K562 (cell line): ENCODE data around the gene FTH1. TPM values are rescaled to one million over a fixed set of nuclear protein-coding genes. Genes with fewer than 3 reads are reported as not detected.
A peak's percentile ranks its signal among the peaks of the same experiment; 100 is the strongest.

Experiments
- NBN ChIP-seq: fragments of 450-650 bp; IDR thresholded peaks from 2 replicates; pipeline ENCODE4 v1.6.1; 2016; ENCODE audit warnings: low read depth, mild to moderate bottlenecking
- SETDB1 ChIP-seq: IDR thresholded peaks from one replicate; pipeline ENCODE4 v1.6.1; 2012; ENCODE audit warnings: low read length, control low read depth, inconsistent platforms
- SRSF3 ChIP-seq: fragments of 200-400 bp; formaldehyde crosslinking; IDR thresholded peaks from 2 replicates; pipeline ENCODE4 v1.6.1; 2016; ENCODE audit warnings: mild to moderate bottlenecking, low read length, moderate library complexity; ENCODE audit not compliant: insufficient read depth
- TCF15 ChIP-seq: fragments of 250-450 bp; sonication (Bioruptor Pico); IDR thresholded peaks from 2 replicates; pipeline ENCODE4 v1.8.0; 2022; ENCODE audit warnings: moderate library complexity, mild to moderate bottlenecking, inconsistent platforms
- TRIM28 ChIP-seq: fragments of 450-650 bp; IDR thresholded peaks from 2 replicates; pipeline ENCODE4 v1.6.1; 2017
- ZC3H11A ChIP-seq: IDR thresholded peaks from 2 replicates; pipeline ENCODE4 v1.6.1; 2012; ENCODE audit warnings: low read depth, low read length, improper control_type of control experiment
- ZHX1 ChIP-seq: fragments of 150-350 bp; conservative IDR thresholded peaks from 2 replicates; pipeline ENCODE4 v1.6.1; 2014; ENCODE audit warnings: low read length
- ZNF75A ChIP-seq: fragments of 450-650 bp; formaldehyde crosslinking; IDR thresholded peaks from 2 replicates; pipeline ENCODE4 v1.4.0; 2020; ENCODE audit warnings: mild to moderate bottlenecking
- ZNF785 ChIP-seq: fragments of 250-450 bp; sonication (Bioruptor Pico); IDR thresholded peaks from 2 replicates; pipeline ENCODE4 v1.4.0; 2020; ENCODE audit warnings: mild to moderate bottlenecking
- ZSCAN32 ChIP-seq: fragments of 450-650 bp; formaldehyde crosslinking; IDR thresholded peaks from 2 replicates; pipeline ENCODE4 v1.4.0; 2020; ENCODE audit warnings: mild to moderate bottlenecking, moderate library complexity
- polyA plus RNA-seq, 8 experiments: library from polyadenylated mRNA; depleted of rRNA in 4 of 8; stranded (reverse) in 5 of 8; unstranded in 3 of 8; fragments of >200 nt; fragmentation: Nextera tagmentation in 2 of 8; fragmentation: Illumina TruSeq in 1 of 8; extraction: Ambion mirVana in 2 of 8; extraction: Trizol in 1 of 8; gene quantifications; 2 replicates each; pipeline versions ENCODE4 v1.2.1 to v1.2.3, GENCODE V29; 2011 to 2014; ENCODE audit warnings: inconsistent platforms in 1 of 8, missing spikeins in 1 of 8
- total RNA-seq, 7 experiments: library from RNA; depleted of rRNA in 6 of 7; stranded (reverse); fragments of >200 nt in 6 of 7; fragmentation: Illumina TruSeq in 2 of 7; extraction: Trizol in 2 of 7; gene quantifications; 2 replicates each; pipeline versions ENCODE4 v1.2.1 to v1.2.3, GENCODE V29; 2011 to 2021; ENCODE audit warnings: low replicate concordance in 1 of 7
- TF ChIP-seq, protein P1 (sequence below): fragments of 450-650 bp; formaldehyde crosslinking; IDR thresholded peaks from 2 replicates; pipeline ENCODE4 v1.4.0; 2020; ENCODE audit warnings: mild to moderate bottlenecking, mixed read lengths
- TF ChIP-seq, protein P2 (sequence below): fragments of 450-650 bp; formaldehyde crosslinking; IDR thresholded peaks from 2 replicates; pipeline ENCODE4 v1.4.0; 2020; ENCODE audit warnings: mild to moderate bottlenecking
- TF ChIP-seq, protein P3 (sequence below): sonication (generic); formaldehyde crosslinking; IDR thresholded peaks from 2 replicates; pipeline ENCODE4 v1.8.0; 2023; ENCODE audit warnings: missing genetic modification reagents, mild to moderate bottlenecking, borderline replicate concordance
- TF ChIP-seq, protein P4 (sequence below): fragments of 250-450 bp; sonication (Bioruptor Pico); IDR thresholded peaks from 2 replicates; pipeline ENCODE4 v1.8.0; 2022; ENCODE audit warnings: inconsistent platforms

Gene FTH1
- total and polyA plus RNA-seq, 9 of the 15 experiments (the other 6 are each of a cell fraction or from before 2014, with no cell fraction given): 370 to 3,146 (median 802) TPM

DNA sequence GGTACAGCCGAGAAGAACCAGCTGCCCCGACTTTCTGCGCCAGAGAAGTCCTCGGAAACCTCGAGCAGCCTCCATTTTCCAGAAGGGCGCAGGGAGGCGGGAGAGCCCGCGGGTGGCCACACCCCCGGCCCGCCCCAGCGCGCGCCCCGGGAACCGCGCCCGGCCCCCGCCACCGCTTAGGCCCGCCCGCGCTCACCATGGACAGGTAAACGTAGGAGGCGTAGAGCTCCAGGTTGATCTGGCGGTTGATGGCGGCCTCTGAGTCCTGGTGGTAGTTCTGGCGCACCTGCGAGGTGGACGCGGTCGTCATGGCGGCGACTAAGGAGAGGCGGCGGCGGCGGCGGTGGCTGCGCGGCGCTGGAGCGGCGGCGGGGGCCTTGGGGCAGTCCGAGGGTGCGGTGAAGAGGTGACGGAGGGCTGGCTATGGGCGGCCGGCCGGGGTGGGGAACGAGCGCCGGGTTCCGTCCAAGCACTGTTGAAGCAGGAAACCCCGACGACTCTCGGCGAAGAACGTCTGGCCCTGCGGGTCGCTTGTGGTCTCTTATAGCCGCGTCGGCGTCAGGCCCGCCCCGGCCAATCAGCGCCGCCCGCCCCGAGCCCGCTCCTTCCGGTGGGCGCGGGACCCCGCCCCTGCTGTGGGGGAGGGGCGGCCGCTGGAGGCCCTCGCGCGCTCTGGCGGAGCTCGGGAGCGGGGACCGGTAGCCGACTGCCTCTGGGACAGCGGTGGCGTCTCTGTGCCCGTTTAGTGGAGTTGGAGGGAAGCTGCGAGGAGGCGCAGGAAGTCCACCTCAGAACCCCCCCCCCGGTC, at the start of gene FTH1 (continued):
- TF ChIP-seq, protein P1, sequence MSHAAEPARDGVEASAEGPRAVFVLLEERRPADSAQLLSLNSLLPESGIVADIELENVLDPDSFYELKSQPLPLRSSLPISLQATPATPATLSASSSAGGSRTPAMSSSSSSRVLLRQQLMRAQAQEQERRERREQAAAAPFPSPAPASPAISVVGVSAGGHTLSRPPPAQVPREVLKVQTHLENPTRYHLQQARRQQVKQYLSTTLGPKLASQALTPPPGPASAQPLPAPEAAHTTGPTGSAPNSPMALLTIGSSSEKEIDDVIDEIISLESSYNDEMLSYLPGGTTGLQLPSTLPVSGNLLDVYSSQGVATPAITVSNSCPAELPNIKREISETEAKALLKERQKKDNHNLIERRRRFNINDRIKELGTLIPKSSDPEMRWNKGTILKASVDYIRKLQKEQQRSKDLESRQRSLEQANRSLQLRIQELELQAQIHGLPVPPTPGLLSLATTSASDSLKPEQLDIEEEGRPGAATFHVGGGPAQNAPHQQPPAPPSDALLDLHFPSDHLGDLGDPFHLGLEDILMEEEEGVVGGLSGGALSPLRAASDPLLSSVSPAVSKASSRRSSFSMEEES (CRISPR knock-in tag): no peak
- no peak for TF ChIP-seq ZNF75A (CRISPR knock-in tag)
- TF ChIP-seq, protein P2, sequence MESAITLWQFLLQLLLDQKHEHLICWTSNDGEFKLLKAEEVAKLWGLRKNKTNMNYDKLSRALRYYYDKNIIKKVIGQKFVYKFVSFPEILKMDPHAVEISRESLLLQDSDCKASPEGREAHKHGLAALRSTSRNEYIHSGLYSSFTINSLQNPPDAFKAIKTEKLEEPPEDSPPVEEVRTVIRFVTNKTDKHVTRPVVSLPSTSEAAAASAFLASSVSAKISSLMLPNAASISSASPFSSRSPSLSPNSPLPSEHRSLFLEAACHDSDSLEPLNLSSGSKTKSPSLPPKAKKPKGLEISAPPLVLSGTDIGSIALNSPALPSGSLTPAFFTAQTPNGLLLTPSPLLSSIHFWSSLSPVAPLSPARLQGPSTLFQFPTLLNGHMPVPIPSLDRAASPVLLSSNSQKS (CRISPR knock-in tag): no peak
- TF ChIP-seq SRSF3: no peak
- TF ChIP-seq TRIM28: no peak
- TF ChIP-seq ZNF785: no peak
- no peak for TF ChIP-seq ZC3H11A
- TF ChIP-seq TCF15 (CRISPR knock-in tag): no peak
- TF ChIP-seq, protein P3, sequence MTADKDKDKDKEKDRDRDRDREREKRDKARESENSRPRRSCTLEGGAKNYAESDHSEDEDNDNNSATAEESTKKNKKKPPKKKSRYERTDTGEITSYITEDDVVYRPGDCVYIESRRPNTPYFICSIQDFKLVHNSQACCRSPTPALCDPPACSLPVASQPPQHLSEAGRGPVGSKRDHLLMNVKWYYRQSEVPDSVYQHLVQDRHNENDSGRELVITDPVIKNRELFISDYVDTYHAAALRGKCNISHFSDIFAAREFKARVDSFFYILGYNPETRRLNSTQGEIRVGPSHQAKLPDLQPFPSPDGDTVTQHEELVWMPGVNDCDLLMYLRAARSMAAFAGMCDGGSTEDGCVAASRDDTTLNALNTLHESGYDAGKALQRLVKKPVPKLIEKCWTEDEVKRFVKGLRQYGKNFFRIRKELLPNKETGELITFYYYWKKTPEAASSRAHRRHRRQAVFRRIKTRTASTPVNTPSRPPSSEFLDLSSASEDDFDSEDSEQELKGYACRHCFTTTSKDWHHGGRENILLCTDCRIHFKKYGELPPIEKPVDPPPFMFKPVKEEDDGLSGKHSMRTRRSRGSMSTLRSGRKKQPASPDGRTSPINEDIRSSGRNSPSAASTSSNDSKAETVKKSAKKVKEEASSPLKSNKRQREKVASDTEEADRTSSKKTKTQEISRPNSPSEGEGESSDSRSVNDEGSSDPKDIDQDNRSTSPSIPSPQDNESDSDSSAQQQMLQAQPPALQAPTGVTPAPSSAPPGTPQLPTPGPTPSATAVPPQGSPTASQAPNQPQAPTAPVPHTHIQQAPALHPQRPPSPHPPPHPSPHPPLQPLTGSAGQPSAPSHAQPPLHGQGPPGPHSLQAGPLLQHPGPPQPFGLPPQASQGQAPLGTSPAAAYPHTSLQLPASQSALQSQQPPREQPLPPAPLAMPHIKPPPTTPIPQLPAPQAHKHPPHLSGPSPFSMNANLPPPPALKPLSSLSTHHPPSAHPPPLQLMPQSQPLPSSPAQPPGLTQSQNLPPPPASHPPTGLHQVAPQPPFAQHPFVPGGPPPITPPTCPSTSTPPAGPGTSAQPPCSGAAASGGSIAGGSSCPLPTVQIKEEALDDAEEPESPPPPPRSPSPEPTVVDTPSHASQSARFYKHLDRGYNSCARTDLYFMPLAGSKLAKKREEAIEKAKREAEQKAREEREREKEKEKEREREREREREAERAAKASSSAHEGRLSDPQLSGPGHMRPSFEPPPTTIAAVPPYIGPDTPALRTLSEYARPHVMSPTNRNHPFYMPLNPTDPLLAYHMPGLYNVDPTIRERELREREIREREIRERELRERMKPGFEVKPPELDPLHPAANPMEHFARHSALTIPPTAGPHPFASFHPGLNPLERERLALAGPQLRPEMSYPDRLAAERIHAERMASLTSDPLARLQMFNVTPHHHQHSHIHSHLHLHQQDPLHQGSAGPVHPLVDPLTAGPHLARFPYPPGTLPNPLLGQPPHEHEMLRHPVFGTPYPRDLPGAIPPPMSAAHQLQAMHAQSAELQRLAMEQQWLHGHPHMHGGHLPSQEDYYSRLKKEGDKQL (CRISPR knock-in tag): peak; percentile 91; the same call in 1 of the 2 replicates
- no peak for TF ChIP-seq ZHX1
- TF ChIP-seq, protein P4, sequence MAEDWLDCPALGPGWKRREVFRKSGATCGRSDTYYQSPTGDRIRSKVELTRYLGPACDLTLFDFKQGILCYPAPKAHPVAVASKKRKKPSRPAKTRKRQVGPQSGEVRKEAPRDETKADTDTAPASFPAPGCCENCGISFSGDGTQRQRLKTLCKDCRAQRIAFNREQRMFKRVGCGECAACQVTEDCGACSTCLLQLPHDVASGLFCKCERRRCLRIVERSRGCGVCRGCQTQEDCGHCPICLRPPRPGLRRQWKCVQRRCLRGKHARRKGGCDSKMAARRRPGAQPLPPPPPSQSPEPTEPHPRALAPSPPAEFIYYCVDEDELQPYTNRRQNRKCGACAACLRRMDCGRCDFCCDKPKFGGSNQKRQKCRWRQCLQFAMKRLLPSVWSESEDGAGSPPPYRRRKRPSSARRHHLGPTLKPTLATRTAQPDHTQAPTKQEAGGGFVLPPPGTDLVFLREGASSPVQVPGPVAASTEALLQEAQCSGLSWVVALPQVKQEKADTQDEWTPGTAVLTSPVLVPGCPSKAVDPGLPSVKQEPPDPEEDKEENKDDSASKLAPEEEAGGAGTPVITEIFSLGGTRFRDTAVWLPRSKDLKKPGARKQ (CRISPR knock-in tag): no peak
- TF ChIP-seq SETDB1: no peak
- no peak for TF ChIP-seq ZSCAN32 (CRISPR knock-in tag)
- no peak for TF ChIP-seq NBN
